Fibroblast of skin of right biceps (primary cell): Measurements from ENCODE around the gene MAN2B2.

Experiments used
- DNase-seq: peaks from one replicate; pipeline ENCODE4 v3.0.0-alpha.2; 2013

The MAN2B2 gene

GRCh38 chr4:6568148-6568547 lies 6.8 kb upstream of the MAN2B2 start:
- DNase-seq = no peak

GRCh38 chr4:6568689-6569332 lies 6.2 kb upstream of the MAN2B2 start:
- peak; percentile 79 for DNase-seq

GRCh38 chr4:6571608-6572007 lies 3.4 kb upstream of the MAN2B2 start:
- no peak for DNase-seq

- DNase-seq = no peak
Observed at GRCh38 chr4:6573551-6573950, 1.4 kb upstream of the MAN2B2 start.

- no peak for DNase-seq
Observed at GRCh38 chr4:6573986-6574746, 823 bp upstream of the MAN2B2 start.

- no peak for DNase-seq
Observed at GRCh38 chr4:6575503-6576240, 683 bp downstream of the MAN2B2 start.

- DNase-seq = no peak
Observed at GRCh38 chr4:6576512-6576911, 1.5 kb downstream of the MAN2B2 start.

GRCh38 chr4:6576932-6577331 lies 1.9 kb downstream of the MAN2B2 start:
- no peak for DNase-seq

- DNase-seq = no peak
Observed at GRCh38 chr4:6577409-6577808, 2.4 kb downstream of the MAN2B2 start.

- no peak for DNase-seq
Observed at GRCh38 chr4:6578221-6578620, 3.2 kb downstream of the MAN2B2 start.

- DNase-seq = no peak
Observed at GRCh38 chr4:6580353-6580752, 5.4 kb downstream of the MAN2B2 start.

GRCh38 chr4:6581566-6582121 lies 6.7 kb downstream of the MAN2B2 start:
- DNase-seq = no peak

GRCh38 chr4:6582889-6583490 lies 8.0 kb downstream of the MAN2B2 start:
- DNase-seq = peak; percentile 31

GRCh38 chr4:6584865-6585264 lies 9.9 kb downstream of the MAN2B2 start:
- no peak for DNase-seq

- no peak for DNase-seq
Observed at GRCh38 chr4:6586715-6587325, 11.8 kb downstream of the MAN2B2 start.

GRCh38 chr4:6589444-6589843 lies 14.5 kb downstream of the MAN2B2 start:
- DNase-seq = no peak

GRCh38 chr4:6591313-6591712 lies 16.3 kb downstream of the MAN2B2 start:
- DNase-seq = no peak

GRCh38 chr4:6591781-6592180 lies 16.8 kb downstream of the MAN2B2 start:
- no peak for DNase-seq

GRCh38 chr4:6592804-6593563 lies 18.0 kb downstream of the MAN2B2 start:
- DNase-seq = no peak

- DNase-seq = no peak
Observed at GRCh38 chr4:6594341-6594740, 19.4 kb downstream of the MAN2B2 start.

GRCh38 chr4:6594826-6595355 lies 19.9 kb downstream of the MAN2B2 start:
- no peak for DNase-seq
